Ishikawa (cell line): ENCODE results near the gene FOXE3.

Source experiments
- EGR1 ChIP-seq: IDR thresholded peaks from 2 replicates; pipeline ENCODE4 v1.6.1; 2012
- EP300 ChIP-seq: IDR thresholded peaks from 2 replicates; pipeline ENCODE4 v1.6.1; 2012; ENCODE audit warnings: borderline replicate concordance
- TAF1 ChIP-seq: IDR thresholded peaks from 2 replicates; pipeline ENCODE4 v1.6.1; 2012; ENCODE audit warnings: low read depth, mild to moderate bottlenecking
- USF1 ChIP-seq: IDR thresholded peaks from 2 replicates; pipeline ENCODE4 v1.6.1; 2012
- YY1 ChIP-seq: IDR thresholded peaks from 2 replicates; pipeline ENCODE4 v1.6.1; 2012; ENCODE audit warnings: low read depth
- ZBTB7A ChIP-seq: IDR thresholded peaks from 2 replicates; pipeline ENCODE4 v1.6.1; 2012; ENCODE audit warnings: low read depth
- TF ChIP-seq, protein P1 (sequence below): IDR thresholded peaks from 2 replicates; pipeline ENCODE4 v1.6.1; 2012

DNA sequence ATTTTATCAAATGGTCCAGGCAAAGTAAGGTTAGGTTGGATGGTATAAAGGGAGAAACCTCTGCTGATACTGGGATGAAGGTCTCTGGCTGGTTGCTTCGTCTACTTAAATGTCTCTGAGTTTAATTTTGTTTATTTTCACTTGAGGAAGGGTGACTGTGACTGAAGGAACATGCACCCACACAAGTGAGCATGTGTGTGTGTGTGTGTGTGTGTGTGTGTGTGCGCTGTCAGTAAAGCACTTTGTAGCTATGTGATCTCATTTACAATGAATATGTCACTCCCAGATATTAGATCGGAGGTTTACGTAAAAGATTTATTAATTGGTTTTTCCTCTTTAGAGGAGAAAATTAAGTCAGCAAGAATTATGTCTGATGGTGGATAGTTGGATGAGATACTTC lies 26.1 kb downstream of the FOXE3 start:
- TF ChIP-seq YY1: no peak
- TF ChIP-seq ZBTB7A: no peak
- TF ChIP-seq EP300: no peak
- TF ChIP-seq, protein P1, sequence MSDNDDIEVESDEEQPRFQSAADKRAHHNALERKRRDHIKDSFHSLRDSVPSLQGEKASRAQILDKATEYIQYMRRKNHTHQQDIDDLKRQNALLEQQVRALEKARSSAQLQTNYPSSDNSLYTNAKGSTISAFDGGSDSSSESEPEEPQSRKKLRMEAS: no peak
- TF ChIP-seq TAF1: no peak
- TF ChIP-seq EGR1: no peak
- TF ChIP-seq USF1: no peak
